SK-N-SH (cell line): ENCODE data around the gene CCDC80. TPM values are rescaled to one million over a fixed set of nuclear protein-coding genes. Genes with fewer than 3 reads are reported as not detected.

Source experiments
- CTCF ChIA-PET: fragments of 300-600, 350-600 bp; formaldehyde crosslinking; extraction: SDS; loops from one replicate; lab custom pipeline; 2021; lab: Yijun Ruan, JAX
- POLR2A ChIA-PET: fragments of 350-600 bp; sonication (Branson Sonifier 250); formaldehyde crosslinking; extraction: SDS; loops from one replicate; lab custom pipeline; 2020; ENCODE audit warnings: antibody characterized with exemption, inconsistent platforms; lab: Yijun Ruan, JAX
- DNase-seq: peaks from one replicate; pipeline ENCODE4 v3.0.0; 2012
- H2AFZ ChIP-seq: fragments of 200-600 bp; sonication (generic); 2 replicates; pipeline ENCODE4 v1.8.1; 2016; ENCODE audit warnings: antibody characterized with exemption, mild to moderate bottlenecking, low read depth
- H3F3A ChIP-seq: fragments of 200-600 bp; sonication (generic); replicated peaks from 2 replicates; pipeline ENCODE3; 2016; ENCODE audit warnings: antibody characterized with exemption, mild to moderate bottlenecking; ENCODE audit not compliant: insufficient read depth
- H3K27ac ChIP-seq, 2 experiments: fragments of 200-500 bp in 1 of 2; fragments of 200-600 bp in 1 of 2; sonication (Bioruptor generic) in 1 of 2; sonication (generic), shearing (Covaris generic) in 1 of 2; 2 replicates each; pipeline versions ENCODE4 v1.5.1 to v1.6.1; 2014 to 2016; ENCODE audit warnings: low read depth in 2 of 2, inconsistent platforms in 1 of 2, low read length in 1 of 2, mild to moderate bottlenecking in 1 of 2, mixed read lengths in 1 of 2
- H3K27me3 ChIP-seq: fragments of 200-600 bp; sonication (generic), shearing (Covaris generic); 2 replicates; pipeline ENCODE4 v1.6.1; 2016; ENCODE audit warnings: mixed run types; ENCODE audit not compliant: insufficient read depth
- H3K36me3 ChIP-seq, 2 experiments: fragments of 200-500 bp in 1 of 2; fragments of 200-600 bp in 1 of 2; sonication (Bioruptor generic) in 1 of 2; sonication (generic) in 1 of 2; replicated peaks in 1 of 2; 2 replicates each; pipeline versions ENCODE3 to v1.5.1; 2014 to 2016; ENCODE audit warnings: low read length in 1 of 2, mild to moderate bottlenecking in 1 of 2; ENCODE audit not compliant: insufficient read depth in 2 of 2, control insufficient read depth in 1 of 2
- H3K4me1 ChIP-seq, 2 experiments: fragments of 200-500 bp in 1 of 2; fragments of 200-600 bp in 1 of 2; sonication (Bioruptor generic) in 1 of 2; sonication (generic), shearing (Covaris generic) in 1 of 2; 2 replicates each; pipeline versions ENCODE4 v1.5.1 to v1.6.1; 2014 to 2016; ENCODE audit warnings: low read depth in 1 of 2, low read length in 1 of 2, mixed run types in 1 of 2; ENCODE audit not compliant: insufficient read depth in 2 of 2, control insufficient read depth in 1 of 2
- H3K4me2 ChIP-seq: fragments of 200-600 bp; sonication (generic), shearing (Covaris generic); 2 replicates; pipeline ENCODE4 v1.6.1; 2017; ENCODE audit warnings: mixed run types
- H3K4me3 ChIP-seq, 2 experiments: fragments of 200-500 bp in 1 of 2; fragments of 200-600 bp in 1 of 2; sonication (Bioruptor generic) in 1 of 2; sonication (generic), shearing (Covaris generic) in 1 of 2; 2 replicates each; pipeline versions ENCODE4 v1.5.1 to v1.8.1; 2014 to 2016; ENCODE audit warnings: low read depth in 2 of 2, inconsistent platforms in 1 of 2, low read length in 1 of 2, mild to moderate bottlenecking in 1 of 2, mixed read lengths in 1 of 2, moderate library complexity in 1 of 2
- H3K79me2 ChIP-seq: fragments of 200-600 bp; sonication (generic); 2 replicates; pipeline ENCODE4 v1.8.1; 2017; ENCODE audit warnings: mild to moderate bottlenecking; ENCODE audit not compliant: insufficient read depth
- H3K9ac ChIP-seq: fragments of 200-600 bp; sonication (generic); 2 replicates; pipeline ENCODE4 v1.6.1; 2017; ENCODE audit warnings: mixed run types
- H3K9me2 ChIP-seq: fragments of 200-600 bp; sonication (generic); 2 replicates; pipeline ENCODE4 v1.6.1; 2017; ENCODE audit warnings: mixed run types
- H3K9me3 ChIP-seq: fragments of 200-600 bp; sonication (generic); 2 replicates; pipeline ENCODE4 v1.6.1; 2017; ENCODE audit warnings: mixed run types, mild to moderate bottlenecking, moderate library complexity
- H4K20me1 ChIP-seq: fragments of 200-600 bp; sonication (generic); 2 replicates; pipeline ENCODE4 v1.6.1; 2017; ENCODE audit warnings: mild to moderate bottlenecking, mixed run types; ENCODE audit not compliant: insufficient read depth
- CHD2 ChIP-seq: fragments of 150-350 bp; IDR thresholded peaks from 2 replicates; pipeline ENCODE4 v1.6.1; 2018; ENCODE audit warnings: low read length; ENCODE audit not compliant: partially characterized antibody
- CTCF ChIP-seq: fragments of 200-600 bp; sonication (generic); IDR thresholded peaks from 2 replicates; pipeline ENCODE4 v1.6.1; 2017; ENCODE audit warnings: antibody characterized with exemption, mild to moderate bottlenecking, moderate library complexity
- ELF1 ChIP-seq: IDR thresholded peaks from 2 replicates; pipeline ENCODE4 v1.4.0; 2012
- EP300 ChIP-seq, 2 experiments: IDR thresholded peaks; 2 replicates each; pipeline versions ENCODE4 v1.4.0 to v1.6.1; 2012; ENCODE audit warnings: borderline replicate concordance in 1 of 2, low read depth in 1 of 2, low read length in 1 of 2
- FOSL2 ChIP-seq: IDR thresholded peaks from 2 replicates; pipeline ENCODE4 v1.4.0; 2012; ENCODE audit warnings: low read depth, mild to moderate bottlenecking, moderate library complexity, borderline replicate concordance
- GATA2 ChIP-seq: sonication (generic); formaldehyde crosslinking; IDR thresholded peaks from 2 replicates; pipeline ENCODE4 v1.5.0; 2020; ENCODE audit warnings: mild to moderate bottlenecking, missing genetic modification reagents
- JUND ChIP-seq: IDR thresholded peaks from 2 replicates; pipeline ENCODE4 v1.4.0; 2012
- MAX ChIP-seq: IDR thresholded peaks from 2 replicates; pipeline ENCODE4 v1.4.0; 2012; ENCODE audit warnings: low read depth
- NRF1 ChIP-seq: IDR thresholded peaks from 2 replicates; pipeline ENCODE4 v1.6.1; 2012; ENCODE audit warnings: low read depth, mild to moderate bottlenecking, low read length
- PBX3 ChIP-seq: IDR thresholded peaks from 2 replicates; pipeline ENCODE4; 2012
- POLR2AphosphoS5 ChIP-seq: IDR thresholded peaks from 2 replicates; pipeline ENCODE4 v1.6.1; 2012; ENCODE audit warnings: low read depth, low read length
- REST ChIP-seq: IDR thresholded peaks from 2 replicates; pipeline ENCODE4 v1.6.1; 2012; ENCODE audit warnings: mild to moderate bottlenecking, low read depth, low read length, moderate library complexity
- RXRA ChIP-seq: IDR thresholded peaks from 2 replicates; pipeline ENCODE4 v1.4.0; 2012; ENCODE audit warnings: low read depth, mild to moderate bottlenecking, borderline replicate concordance
- SIN3A ChIP-seq: IDR thresholded peaks from 2 replicates; pipeline ENCODE4 v1.6.1; 2012; ENCODE audit warnings: low read depth, mild to moderate bottlenecking, low read length, moderate library complexity, borderline replicate concordance
- TAF1 ChIP-seq: IDR thresholded peaks from 2 replicates; pipeline ENCODE4 v1.6.1; 2012; ENCODE audit warnings: low read depth, mild to moderate bottlenecking, low read length, moderate library complexity, borderline replicate concordance
- TEAD4 ChIP-seq: IDR thresholded peaks from 2 replicates; pipeline ENCODE4 v1.4.0; 2012; ENCODE audit warnings: mild to moderate bottlenecking, borderline replicate concordance; ENCODE audit not compliant: insufficient read depth
- USF2 ChIP-seq: fragments of 150-350 bp; IDR thresholded peaks from 2 replicates; pipeline ENCODE4 v1.6.1; 2017; ENCODE audit warnings: antibody characterized with exemption, low read length, low read depth, borderline replicate concordance
- ZBTB33 ChIP-seq: IDR thresholded peaks from 2 replicates; pipeline ENCODE4 v1.4.0; 2012; ENCODE audit warnings: low read depth, borderline replicate concordance
- WGBS: methylation state at CpG from one replicate; pipeline ENCODE4 v1.1.6; 2017; ENCODE audit warnings: low lambda C conversion rate; 5-methylcytosine and 5-hydroxymethylcytosine counted together
- polyA plus RNA-seq, 3 experiments: library from polyadenylated mRNA; depleted of rRNA; stranded (reverse); fragments of >200 nt; gene quantifications; 2 replicates each; pipeline ENCODE4 v1.2.3, GENCODE V29; 2012

Gene CCDC80
- polyA plus RNA-seq, 1 of the 3 experiments (the other 2 are of a cell fraction) = 83.4 TPM

- TF ChIP-seq REST = 0 out of 2 replicates have a peak, but pooled peaks have one; percentile 52
- peak; percentile 35; the same call in 1 of the 2 replicates for TF ChIP-seq ZBTB33
- TF ChIP-seq TEAD4 = peak; percentile 91
- TF ChIP-seq PBX3 = peak; percentile 89
- TF ChIP-seq GATA2 (CRISPR knock-in tag) = no peak
- TF ChIP-seq SIN3A = peak; percentile 63; the same call in 1 of the 2 replicates
- peak; percentile 65; the same call in 1 of the 2 replicates for TF ChIP-seq MAX
- peak; percentile 65; the same call in 1 of the 2 replicates for TF ChIP-seq FOSL2
- no peak for TF ChIP-seq NRF1
- peak; percentile 64 to 95 for TF ChIP-seq EP300 (IDR thresholded peaks at IDR 0.05; ENCODE audit: borderline replicate concordance in 1 of 2, low read depth in 1 of 2, low read length in 1 of 2)
- TF ChIP-seq TAF1 = peak; percentile 35; the same call in 1 of the 2 replicates
Observed at GRCh38 chr3:112671930-112672715, 31.2 kb upstream of the CCDC80 start (continued).

GRCh38 chr3:112670824-112671223 is 29.9 kb upstream of the CCDC80 start:
- peaks cover 38% of the 10 kb centered on the region for H3F3A ChIP-seq
- ChIA-PET CTCF (no interaction called here), POLR2A (no interaction called here)
- H3K4me3 ChIP-seq = no peak overlapping the region
- peak overlapping the region; percentile 61; the same call in 1 of the 2 replicates for H3K9ac ChIP-seq
- no peaks in the 10 kb centered on the region for H3K9me2 ChIP-seq
- no peak overlapping the region for H3K4me2 ChIP-seq
- H3K4me1 ChIP-seq = peaks cover 6 to 35% of the 10 kb centered on the region in 2 experiments
- no peaks in the 10 kb centered on the region for H3K36me3 ChIP-seq
- no peaks in the 10 kb centered on the region for H3K79me2 ChIP-seq
- no peaks in the 10 kb centered on the region for H3K27me3 ChIP-seq
- peak overlapping the region; percentile 39 to 94; a peak in 3 of 4 replicates for H3K27ac ChIP-seq
- DNase-seq = no peak
- no peaks in the 10 kb centered on the region for H3K9me3 ChIP-seq
- 95% methylated on average over 7 of the region's 7 CpGs for WGBS
- peak overlapping the region; percentile 27; the same call in 1 of the 2 replicates for H2AFZ ChIP-seq
- H4K20me1 ChIP-seq = no peaks in the 10 kb centered on the region
- TF ChIP-seq CHD2 (no peak), TAF1 (no peak), RXRA (no peak), CTCF (no peak), POLR2AphosphoS5 (no peak), USF2 (no peak), TEAD4 (no peak), ELF1 (no peak), JUND (no peak)
